ENCODE data around the gene HYAL2. TPM values are rescaled to one million over a fixed set of nuclear protein-coding genes. Genes with fewer than 3 reads are reported as not detected.
"Not testable (repeated sequence)": the region's sequence is repeated elsewhere in the genome, so short reads cannot be mapped to it uniquely, and the experiment has no call there.

The HYAL2 gene
- total RNA-seq, 1 donor from 2014 or later, result 84.6 TPM

DNA sequence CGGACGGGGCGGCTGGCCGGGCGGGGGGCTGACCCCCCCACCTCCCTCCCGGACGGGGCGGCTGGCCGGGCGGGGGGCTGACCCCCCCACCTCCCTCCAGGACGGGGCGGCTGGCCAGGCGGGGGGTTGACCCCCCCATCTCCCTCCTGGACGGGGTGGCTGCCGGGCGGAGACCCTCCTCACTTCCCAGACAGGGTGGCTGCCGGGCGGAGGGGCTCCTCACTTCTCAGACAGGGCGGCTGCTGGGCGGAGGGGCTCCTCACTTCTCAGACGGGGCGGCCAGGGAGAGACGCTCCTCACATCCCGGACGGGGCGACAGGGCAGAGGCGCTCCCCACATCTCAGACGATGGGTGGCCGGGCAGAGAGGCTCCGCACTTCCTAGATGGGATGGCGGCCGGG, 10.5 kb downstream of the HYAL2 start:
- DNase-seq (ENCODE audit: low spot score), result not testable (repeated sequence)

DNA sequence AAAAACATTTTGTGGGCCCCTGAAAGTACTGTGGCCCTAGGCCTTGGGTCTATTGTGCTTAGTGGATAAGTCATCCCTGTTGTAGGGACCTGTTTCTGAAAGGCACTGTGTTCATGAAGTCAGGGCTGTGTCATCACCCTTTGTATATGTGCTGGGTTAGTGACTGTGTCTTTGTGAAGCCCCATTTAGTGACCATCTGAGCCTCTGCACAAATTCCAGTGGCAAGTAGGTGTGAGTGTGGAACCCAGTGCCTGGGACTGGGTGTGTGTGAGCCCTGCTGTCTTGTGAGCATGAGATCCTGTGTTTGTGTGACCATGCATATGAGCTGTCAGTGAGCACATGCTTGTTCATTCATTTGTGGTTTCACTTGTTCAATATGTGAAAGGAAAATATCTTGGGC, 17.9 kb downstream of the HYAL2 start:
- no peak for DNase-seq (ENCODE audit: low spot score)

DNA sequence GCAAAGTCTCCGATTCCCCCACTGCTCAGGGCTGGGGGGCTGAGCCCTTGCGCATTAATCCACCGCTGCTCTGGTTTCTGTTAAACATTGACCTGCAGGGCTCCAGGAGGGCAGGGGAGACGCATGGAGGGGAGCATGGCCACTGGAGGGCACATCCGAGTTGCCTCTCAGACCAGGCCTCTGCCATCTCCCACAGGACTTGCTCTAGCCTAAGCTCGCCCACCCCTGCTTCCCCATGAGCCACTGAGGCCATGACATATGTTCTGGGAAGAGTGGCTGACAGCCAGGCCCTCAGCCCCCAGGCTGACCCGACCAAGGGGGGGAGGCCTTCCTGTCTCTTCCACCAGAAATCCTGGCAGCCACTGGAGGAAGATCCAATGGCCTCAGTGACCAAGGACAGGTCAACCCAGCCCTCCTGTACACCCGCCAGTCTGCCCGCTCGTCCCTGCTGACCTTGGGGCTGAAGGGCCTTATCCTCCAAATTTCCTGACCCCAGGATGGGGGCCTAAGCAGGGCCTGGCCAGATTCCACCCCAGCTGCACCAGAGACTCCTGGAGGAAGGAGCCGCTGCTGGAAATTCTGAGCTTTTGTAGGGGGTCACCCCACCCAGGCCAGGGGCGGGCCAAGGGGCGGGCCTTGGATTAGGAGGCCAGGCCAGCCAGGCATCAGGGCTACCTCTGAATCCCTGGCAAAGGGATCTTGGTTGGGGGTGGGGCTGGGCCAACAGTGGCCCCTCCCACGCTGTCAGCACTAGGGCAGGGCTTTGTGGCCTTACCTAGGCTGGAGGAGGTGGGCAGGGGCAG, 19.3 kb downstream of the HYAL2 start, which contains the start of gene HYAL1:
TSS of gene HYAL1 (minus strand) at position 562 of the 803 bp plus-strand sequence. CDS start 618 bp downstream, outside the sequence.
- peak; percentile 79 for DNase-seq (ENCODE audit: low spot score)

DNA sequence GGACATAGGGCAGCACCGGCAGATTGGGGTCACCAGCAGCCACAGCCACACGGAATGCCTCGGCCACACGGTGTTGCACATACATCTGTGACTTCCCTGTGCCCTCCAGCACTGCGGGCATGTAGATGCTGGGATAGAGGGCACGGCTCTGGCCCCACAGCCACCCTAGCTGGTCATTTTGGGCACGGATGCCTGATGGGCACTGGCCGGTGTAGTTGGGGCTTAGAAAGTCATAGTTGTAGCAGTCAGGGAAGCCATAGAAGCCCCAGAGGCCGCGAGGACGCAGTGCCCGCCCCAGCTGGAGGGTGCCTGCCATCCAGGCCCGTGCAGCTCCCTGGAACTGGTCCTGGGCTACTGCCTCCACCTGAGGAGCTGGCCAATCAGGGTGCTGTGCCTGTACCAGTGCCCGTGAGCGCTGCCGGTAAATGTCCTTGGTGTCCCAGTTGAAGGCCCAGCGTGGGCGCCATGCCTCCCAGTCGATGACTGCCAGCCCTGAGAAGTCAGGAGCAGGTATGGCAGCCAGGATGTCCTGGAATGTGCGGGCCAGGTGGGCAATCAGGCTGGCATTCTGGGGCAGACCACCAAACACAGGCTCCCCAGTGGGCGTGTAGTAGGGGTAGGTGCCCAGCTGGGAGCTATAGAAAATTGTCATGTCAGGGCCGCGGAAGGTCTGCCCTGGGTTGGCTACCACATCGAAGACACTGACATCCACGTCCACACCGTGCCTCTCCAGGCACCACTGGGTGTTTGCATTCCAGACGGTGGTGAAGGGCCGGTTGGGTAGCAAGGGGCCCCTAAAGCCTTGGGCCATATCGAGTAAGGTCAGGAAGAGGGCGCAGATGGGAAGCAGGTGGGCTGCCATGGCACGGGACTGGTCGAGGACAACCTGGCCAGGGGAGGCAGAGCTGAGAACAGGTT, 20.2 kb downstream of the HYAL2 start:
- no peak for DNase-seq (ENCODE audit: low spot score)

GRCh38 chr3:50300681-50301254, 21.8 kb downstream of the HYAL2 start:
- DNase-seq (ENCODE audit: low spot score), result no peak

GRCh38 chr3:50299929-50300680, 22.4 kb downstream of the HYAL2 start:
- no peak for DNase-seq (ENCODE audit: low spot score)

GRCh38 chr3:50299638-50299928, 23.0 kb downstream of the HYAL2 start:
- DNase-seq (ENCODE audit: low spot score), result no peak

GRCh38 chr3:50298836-50299637, 23.5 kb downstream of the HYAL2 start, which contains the start of the genes HYAL3 and NAA80:
Gene HYAL3 (minus strand): TSS chr3:50299405. CDS start chr3:50295602, 3,803 bp downstream.
Gene NAA80 (minus strand): TSS chr3:50299405. CDS start chr3:50297463, 1,942 bp downstream.
- DNase-seq (ENCODE audit: low spot score), result peak; percentile 100

- no peak for DNase-seq (ENCODE audit: low spot score)
Observed at GRCh38 chr3:50297896-50298725, 24.4 kb downstream of the HYAL2 start.

GRCh38 chr3:50297384-50297775, 25.2 kb downstream of the HYAL2 start:
- DNase-seq (ENCODE audit: low spot score), result no peak

DNA sequence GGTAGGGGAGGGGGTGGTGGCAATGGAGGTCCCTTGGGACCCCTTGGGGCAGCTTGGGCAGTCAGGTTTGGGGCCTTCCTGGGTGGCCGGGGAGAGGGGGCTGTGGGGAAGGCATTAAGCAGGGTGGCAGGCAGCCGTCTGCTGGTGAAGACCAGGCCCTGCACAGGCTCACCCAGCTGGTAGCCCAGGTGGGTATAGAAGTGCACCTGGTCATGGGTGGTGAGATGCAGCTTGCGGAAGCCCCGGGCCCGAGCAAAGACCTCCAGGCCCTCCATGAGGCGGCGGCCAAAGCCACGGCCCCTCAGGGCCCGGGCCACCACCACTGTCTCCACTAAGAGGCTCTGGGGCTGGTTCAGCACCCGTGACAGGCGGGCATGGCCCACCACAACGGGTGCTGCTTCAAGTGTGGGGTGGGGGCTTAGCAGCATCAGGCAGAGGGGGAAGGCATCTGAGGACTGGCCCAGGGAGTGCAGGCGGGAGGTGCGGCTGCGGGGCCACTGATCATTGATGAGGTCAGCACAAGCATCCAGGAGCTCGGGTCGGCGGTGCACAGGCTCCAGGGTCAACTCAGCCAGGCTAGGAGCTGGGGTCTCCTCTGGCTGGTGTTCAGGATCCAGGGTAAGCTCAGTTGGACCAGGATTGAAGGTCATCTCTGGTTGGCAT, 25.7 kb downstream of the HYAL2 start:
- no peak for DNase-seq (ENCODE audit: low spot score)

DNA sequence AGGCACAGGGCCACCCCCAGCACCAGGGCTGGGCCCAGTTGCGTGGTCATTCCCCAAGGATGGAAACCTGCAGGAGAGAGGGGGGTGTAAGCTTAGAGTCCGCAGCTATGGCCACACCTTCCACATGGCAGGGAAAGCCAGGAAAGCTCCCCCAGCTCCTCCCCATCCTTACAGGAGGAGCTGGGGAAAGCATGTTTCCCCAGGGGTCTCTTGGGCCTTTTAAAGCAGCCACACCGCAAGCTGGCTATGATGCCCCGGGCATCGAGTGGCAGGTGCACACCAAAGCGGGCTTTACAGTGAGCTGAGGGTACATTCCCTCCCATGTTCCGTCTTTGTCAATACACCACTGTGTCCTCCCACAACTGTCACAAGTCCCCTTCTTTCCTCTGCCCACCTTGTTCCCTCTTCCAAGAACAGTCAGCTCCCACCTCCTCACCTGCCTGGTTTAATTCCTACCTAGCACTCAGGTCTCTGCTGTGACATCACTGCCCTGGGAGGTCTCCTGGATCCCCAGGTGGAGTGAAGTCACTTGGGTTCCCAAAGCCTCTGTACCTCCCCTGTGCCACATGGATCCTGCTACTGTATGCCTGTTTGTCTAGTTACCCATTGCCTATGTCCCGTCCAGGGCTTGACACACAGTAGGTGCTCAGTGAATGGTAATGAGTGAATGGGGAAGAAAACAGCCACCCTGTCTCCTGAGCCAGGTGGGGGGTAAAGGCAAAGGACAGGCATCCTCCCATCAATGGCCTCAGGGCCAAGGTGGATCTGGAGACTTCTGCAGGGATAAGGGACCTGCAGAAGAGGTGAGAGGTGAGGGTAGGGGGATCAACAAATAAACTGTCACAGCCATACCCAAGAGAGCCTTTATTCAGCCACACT, 26.8 kb downstream of the HYAL2 start:
- DNase-seq (ENCODE audit: low spot score), result no peak

GRCh38 chr3:50294492-50295403, 27.8 kb downstream of the HYAL2 start:
- DNase-seq (ENCODE audit: low spot score), result no peak

DNA sequence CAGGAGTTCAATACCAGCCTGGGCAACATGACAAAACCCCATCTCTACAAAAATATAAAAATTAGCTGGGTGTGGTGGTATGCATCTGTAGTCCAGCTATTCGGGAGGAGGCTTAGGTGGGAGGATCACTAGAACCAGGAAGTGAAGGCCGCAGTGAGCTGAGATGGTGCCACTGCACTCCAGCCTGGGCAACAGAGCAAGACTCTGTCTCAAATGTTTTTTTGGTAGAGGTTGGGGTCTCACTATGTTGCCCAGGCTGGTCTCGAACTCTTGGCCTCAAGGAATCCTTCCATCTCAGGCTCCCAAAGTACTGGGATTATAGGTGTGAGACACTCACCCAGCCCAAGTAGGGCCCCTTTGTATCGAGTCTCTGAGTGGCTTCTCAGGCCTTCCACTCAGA, 28.5 kb downstream of the HYAL2 start:
- no peak for DNase-seq (ENCODE audit: low spot score)

DNA sequence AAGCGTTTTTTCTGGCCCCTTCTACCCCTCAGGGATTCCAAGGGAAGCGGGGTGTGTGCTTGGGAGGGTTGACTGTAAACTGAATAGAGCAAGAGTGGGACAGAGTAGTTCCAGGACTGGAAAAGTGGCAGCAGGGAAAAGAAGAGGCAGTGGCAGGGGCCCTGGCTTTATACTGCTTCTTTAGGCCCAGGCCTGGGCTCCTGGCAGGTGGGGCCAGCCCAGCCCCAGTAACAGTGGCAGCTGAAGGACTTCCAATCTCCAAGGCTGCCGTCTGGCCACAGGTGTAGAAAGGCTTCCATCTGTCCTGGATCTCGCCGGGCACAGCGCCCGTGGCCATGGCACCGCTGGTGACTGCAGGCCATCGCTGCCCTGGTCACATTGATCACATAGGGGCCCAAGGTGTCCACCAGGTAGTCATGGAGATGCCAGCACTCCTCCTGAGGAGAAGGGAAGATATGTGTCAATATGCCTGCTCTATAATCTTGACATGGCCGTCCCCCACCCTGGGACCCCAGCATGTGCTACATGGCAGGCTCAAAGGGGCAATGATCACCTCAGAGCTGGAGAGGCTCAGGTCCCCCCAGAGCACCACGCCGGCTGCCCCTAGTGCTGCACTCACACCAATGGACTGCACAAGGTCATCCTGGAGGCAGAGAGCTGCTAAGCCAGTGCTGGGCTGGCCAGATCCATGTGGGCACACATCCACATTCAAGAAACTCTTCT, 29.3 kb downstream of the HYAL2 start:
- no peak for DNase-seq (ENCODE audit: low spot score)
